ENCODE data around the gene TSPEAR.

DNA sequence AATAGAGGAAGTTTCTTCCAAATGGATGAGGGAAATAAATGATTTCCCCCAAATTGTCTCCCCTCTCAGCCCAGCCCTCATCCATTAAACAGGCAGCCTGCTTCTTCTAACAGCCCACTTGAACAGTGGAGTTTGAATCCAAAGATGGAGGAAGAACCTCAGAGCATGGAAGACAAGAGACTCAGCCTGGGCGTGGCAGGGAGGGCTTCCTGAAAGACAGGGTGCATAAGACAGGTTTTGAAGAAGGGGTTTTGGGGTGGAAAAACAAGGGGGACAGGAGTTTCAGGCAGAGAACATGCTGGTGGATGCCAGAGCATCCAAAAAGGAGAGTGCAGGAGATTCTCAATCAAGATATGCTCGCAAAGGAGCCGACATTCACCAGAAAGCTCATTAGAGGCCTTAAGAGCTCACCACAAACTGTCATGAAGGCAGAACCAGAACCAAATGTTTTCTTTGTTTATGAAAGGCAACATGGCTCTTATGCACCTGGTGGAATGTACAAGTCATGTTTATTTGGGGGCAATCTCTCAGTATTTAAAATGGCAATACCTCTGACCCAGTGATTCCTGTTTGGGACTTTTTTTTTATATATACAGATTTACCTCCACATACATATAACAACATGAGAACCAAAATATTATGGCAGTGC, 26.5 kb upstream of the TSPEAR start:
- TF ChIP-seq ZNF8 (CRISPR knock-in tag; IDR thresholded peaks at IDR 0.05) (no peak), SNAI2 (CRISPR knock-in tag; IDR thresholded peaks at IDR 0.05) (no peak), PPARA (CRISPR knock-in tag; IDR thresholded peaks at IDR 0.05; ENCODE audit: borderline replicate concordance) (no peak), ZFP30 (CRISPR knock-in tag; IDR thresholded peaks at IDR 0.05) (no peak), TOX (CRISPR knock-in tag; IDR thresholded peaks at IDR 0.05; ENCODE audit: borderline replicate concordance) (no peak)
- TF ChIP-seq, protein P1, sequence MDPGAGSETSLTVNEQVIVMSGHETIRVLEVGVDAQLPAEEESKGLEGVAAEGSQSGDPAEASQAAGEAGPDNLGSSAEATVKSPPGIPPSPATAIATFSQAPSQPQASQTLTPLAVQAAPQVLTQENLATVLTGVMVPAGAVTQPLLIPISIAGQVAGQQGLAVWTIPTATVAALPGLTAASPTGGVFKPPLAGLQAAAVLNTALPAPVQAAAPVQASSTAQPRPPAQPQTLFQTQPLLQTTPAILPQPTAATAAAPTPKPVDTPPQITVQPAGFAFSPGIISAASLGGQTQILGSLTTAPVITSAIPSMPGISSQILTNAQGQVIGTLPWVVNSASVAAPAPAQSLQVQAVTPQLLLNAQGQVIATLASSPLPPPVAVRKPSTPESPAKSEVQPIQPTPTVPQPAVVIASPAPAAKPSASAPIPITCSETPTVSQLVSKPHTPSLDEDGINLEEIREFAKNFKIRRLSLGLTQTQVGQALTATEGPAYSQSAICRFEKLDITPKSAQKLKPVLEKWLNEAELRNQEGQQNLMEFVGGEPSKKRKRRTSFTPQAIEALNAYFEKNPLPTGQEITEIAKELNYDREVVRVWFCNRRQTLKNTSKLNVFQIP (CRISPR knock-in tag; IDR thresholded peaks at IDR 0.05; ENCODE audit: borderline replicate concordance, low read depth): no peak
- TF ChIP-seq, protein P2, sequence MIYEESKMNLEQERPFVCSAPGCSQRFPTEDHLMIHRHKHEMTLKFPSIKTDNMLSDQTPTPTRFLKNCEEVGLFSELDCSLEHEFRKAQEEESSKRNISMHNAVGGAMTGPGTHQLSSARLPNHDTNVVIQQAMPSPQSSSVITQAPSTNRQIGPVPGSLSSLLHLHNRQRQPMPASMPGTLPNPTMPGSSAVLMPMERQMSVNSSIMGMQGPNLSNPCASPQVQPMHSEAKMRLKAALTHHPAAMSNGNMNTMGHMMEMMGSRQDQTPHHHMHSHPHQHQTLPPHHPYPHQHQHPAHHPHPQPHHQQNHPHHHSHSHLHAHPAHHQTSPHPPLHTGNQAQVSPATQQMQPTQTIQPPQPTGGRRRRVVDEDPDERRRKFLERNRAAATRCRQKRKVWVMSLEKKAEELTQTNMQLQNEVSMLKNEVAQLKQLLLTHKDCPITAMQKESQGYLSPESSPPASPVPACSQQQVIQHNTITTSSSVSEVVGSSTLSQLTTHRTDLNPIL (CRISPR knock-in tag; IDR thresholded peaks at IDR 0.05; ENCODE audit: low read depth): no peak

Data from SK-N-SH treated with all-trans-retinoic acid at 6 μM for 48 hours (cell line).